Measurements from ENCODE around the gene TTC32.

DNA sequence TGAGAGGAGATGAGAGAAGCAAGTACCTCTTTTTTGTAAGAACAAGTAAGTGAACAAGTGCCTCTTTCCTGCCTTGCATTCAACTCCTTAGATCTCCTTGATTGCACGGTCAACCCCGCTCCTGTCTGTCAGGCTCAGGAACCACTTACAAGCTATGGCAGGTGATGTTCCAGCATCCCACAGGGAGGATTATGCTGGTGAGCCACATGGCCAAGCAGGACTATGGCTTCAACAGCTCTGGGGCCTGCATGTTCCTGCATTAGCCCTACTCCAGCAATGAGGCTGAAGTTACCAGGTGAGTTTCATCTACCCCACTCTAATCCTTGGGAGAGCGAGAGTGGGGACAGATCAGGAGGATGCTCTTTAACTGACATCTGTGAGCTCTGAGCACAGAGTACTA lies 29.5 kb downstream of the TTC32 start:
- TF ChIP-seq SUZ12 (IDR thresholded peaks at IDR 0.05; ENCODE audit: extremely low read depth, insufficient read depth, insufficient read length) (no peak), YY1 (IDR thresholded peaks at IDR 0.05; ENCODE audit: insufficient read depth, insufficient read length) (no peak)
